ENCODE results near the gene MKRN2. TPM values are rescaled to one million over a fixed set of nuclear protein-coding genes. Genes with fewer than 3 reads are reported as not detected.

MKRN2 gene
- total RNA-seq, 2 donors from 2014 or later, result 24.7 to 30.5 TPM

DNA sequence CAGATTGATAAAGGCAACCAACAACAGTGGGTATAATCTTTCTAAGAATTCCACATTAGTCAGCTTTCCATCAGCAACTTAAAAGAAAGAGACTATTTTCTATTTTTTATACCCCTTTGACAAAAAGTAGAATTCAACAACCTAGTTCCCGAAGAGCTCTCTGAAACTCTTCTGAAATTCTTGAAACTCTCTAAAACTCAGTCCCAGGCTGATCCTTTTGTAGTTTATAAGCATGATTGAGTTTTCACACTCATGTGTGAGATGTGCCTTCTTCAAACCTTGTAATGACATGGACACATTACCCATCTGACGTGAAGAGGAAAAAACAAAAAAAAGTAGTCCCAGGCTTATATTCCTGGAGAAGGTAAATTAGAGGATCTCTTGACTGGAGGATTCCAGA lies 75.6 kb downstream of the MKRN2 start:
- peak overlapping the region in 1 of 2 donors; percentile 18 for H3K27ac ChIP-seq
- H3K27me3 ChIP-seq, result no peaks in the 10 kb centered on the region
- peaks cover 4% of the 10 kb centered on the region for H3K36me3 ChIP-seq
- H3K4me1 ChIP-seq, result peaks cover 0 to 45% of the 10 kb centered on the region in 2 donors
- H3K4me3 ChIP-seq, result no peak overlapping the region
- no peaks in the 10 kb centered on the region for H3K9me3 ChIP-seq
- DNase-seq (ENCODE audit: low spot score), result no peak
- TF ChIP-seq CTCF (IDR thresholded peaks at IDR 0.05), result no peak

DNA sequence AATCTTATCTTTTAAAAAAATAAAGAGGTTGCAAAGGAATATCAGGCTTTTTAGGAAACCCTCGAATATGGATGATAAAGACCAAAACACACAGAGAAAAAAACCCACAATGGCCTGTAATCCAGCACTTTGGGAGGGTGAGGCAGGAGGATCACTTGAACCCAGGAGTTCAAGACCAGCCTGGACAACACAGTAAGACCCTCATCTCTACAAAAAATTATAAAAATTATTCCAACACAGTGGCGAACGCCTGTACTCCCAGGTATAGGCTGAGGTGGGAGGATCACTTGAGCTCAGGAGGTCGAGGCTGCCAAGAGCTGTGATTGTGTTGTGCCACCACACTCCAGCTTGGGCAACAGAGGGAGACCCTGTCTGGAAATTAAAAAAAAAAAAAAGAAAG lies 76.2 kb downstream of the MKRN2 start:
- H3K27ac ChIP-seq, result no peak overlapping the region
- H3K27me3 ChIP-seq, result no peaks in the 10 kb centered on the region
- TF ChIP-seq CTCF (IDR thresholded peaks at IDR 0.05), result no peak
- H3K9me3 ChIP-seq, result no peaks in the 10 kb centered on the region
- DNase-seq (ENCODE audit: low spot score), result no peak
- H3K36me3 ChIP-seq, result peaks cover 5% of the 10 kb centered on the region
- peaks cover 0 to 45% of the 10 kb centered on the region in 2 donors for H3K4me1 ChIP-seq
- H3K4me3 ChIP-seq, result no peak overlapping the region

Other genes with a start within 250 kb of the MKRN2 start
- gene TSEN2, start 72.6 kb upstream of the MKRN2 start, total RNA-seq, result 10 to 100 TPM; 12.8 to 12.9 TPM
- gene MKRN2OS, start 11.6 kb upstream of the MKRN2 start, total RNA-seq, result not detected
- 100 to 1,000 TPM; 140 to 178 TPM for gene RAF1, start 107.0 kb downstream of the MKRN2 start, total RNA-seq
- 1 to 10 TPM; 1.8 to 2.3 TPM for gene TMEM40, start 202.2 kb downstream of the MKRN2 start, total RNA-seq
- 10 to 100 TPM; 45.2 to 77.4 TPM for gene CAND2, start 239.6 kb downstream of the MKRN2 start, total RNA-seq

Measured in right atrium auricular region (tissue), 2 donors.